GM11168 (cell line): ENCODE measurements around the gene CYP2J2.
"Not testable (repeated sequence)": the region's sequence is repeated elsewhere in the genome, so short reads cannot be mapped to it uniquely, and the experiment has no call there.

Experiments
- in situ Hi-C: fragments of 300-500 bp; cut with MboI; formaldehyde crosslinking; loops from one replicate; pipeline ENCODE4 v1.12.0; 2022; ENCODE audit warnings: low sequenced_read_pairs; ENCODE audit not compliant: unreplicated experiment

The CYP2J2 gene

DNA sequence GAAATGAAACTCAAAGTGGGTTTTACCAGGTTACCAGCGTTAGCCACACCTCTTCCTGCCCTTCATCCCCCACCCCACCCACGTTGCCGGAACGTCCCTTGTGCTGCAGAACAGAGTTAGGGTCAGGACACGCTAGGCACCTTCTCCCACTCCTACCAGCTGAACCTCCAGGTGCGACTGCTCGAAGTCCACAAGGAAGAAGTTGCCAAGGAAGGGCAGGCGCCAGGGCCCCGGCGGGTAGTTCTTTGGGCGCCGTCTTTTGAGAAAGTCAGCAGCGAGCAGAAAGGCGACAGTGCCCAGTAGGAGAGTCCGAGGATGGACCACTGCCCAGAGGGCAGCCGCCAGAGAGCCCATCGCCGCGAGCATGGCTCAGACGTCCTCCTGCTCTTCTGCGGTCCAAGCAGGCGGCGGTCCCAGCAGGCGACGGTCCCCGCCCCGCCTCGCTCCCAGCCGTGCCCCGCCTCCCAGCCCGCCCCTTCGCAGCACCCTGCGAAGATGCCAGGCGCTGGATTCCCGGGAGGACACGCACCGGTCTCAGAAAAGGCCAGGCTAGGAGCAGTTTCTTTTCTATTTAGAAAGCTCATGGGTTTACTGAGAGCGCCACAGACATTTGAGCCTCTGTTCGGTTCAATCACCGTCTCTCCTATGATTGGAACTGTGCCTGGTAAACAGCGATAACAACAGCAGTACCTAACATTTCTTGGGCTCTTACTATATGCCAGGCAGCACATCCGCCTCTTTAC lies at the start of gene CYP2J2:
Gene CYP2J2 (minus strand): TSS at position 393 of the 743 bp plus-strand sequence. CDS start 27 bp downstream, at position 366.
- in situ Hi-C loops = no loop called here

- in situ Hi-C loops = no loop called here
These were observed 47.1 kb upstream of the CYP2J2 start for GRCh38 chr1:59973719-59974118.

GRCh38 chr1:59972216-59972927 lies 45.8 kb upstream of the CYP2J2 start:
- in situ Hi-C loops = no loop called here

DNA sequence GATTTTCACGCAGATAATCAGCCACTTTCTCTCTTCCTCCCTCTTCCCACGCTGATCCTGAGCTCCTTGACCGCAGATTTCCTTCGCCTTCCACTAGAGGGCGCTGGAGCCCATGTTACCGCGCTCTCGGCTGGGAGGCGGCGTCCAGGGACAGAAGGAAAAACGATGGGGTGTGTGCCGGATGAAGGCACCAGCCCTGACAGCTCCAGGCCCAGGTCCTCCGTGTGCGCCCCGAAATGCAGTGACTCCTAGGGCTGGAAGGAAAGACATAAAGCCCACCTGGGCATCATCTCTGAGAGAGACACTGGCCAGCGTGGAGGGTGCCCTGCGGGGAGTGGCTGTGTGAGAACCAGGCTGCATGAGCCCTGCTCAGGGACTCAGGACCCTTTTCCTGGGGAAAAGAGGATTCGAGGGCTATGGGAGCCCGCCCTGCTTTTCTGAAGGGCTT lies 44.9 kb upstream of the CYP2J2 start:
- in situ Hi-C loops = no loop called here

- in situ Hi-C loops = not testable (repeated sequence)
These were observed 43.1 kb upstream of the CYP2J2 start for GRCh38 chr1:59969542-59970175.

DNA sequence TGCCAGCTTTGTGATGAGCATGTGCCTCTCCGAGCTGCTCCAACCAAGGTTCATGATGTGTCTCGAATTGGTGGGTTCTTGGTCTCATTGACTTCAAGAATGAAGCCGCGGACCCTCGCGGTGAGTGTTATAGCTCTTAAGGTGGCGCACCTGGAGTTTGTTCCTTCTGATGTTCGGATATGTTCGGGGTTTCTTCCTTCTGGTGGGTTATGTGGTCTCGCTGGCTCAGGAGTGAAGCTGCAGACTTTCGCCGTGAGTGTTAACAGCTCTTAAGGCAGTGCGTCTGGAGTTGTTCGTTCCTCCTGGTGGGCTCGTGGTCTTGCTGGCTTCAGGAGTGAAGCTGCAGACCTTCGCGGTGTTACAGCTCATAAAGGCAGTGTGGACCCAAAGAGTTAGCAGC lies 42.2 kb upstream of the CYP2J2 start:
- in situ Hi-C loops = not testable (repeated sequence)

DNA sequence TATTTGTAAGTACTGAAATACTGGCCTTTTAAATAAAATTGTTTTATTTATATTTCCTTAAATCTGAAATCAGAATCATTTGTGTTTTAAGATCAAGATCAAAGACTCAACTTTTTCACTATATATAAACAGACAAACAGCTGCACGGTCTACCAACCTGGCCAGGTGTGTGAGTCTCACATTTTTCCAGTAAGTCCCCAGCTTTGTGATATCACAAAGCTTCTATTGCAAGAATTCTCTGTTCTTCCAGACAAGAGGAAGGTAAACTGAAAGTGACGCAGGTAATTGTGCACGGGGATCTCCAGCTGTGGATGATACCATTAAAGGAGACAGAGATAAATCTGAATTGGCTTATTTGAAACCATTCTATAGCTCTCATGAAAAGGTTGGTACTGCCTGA lies 41.2 kb upstream of the CYP2J2 start:
- in situ Hi-C loops = no loop called here

GRCh38 chr1:59967141-59967697 lies 40.6 kb upstream of the CYP2J2 start:
- in situ Hi-C loops = no loop called here

- in situ Hi-C loops = no loop called here
These were observed 25.5 kb upstream of the CYP2J2 start for GRCh38 chr1:59952065-59952464.

- in situ Hi-C loops = loop anchor here (10.0 kb wide), 1 partner anchor 65 kb away; no protein-coding TSS in a partner anchor
These were observed 23.1 kb upstream of the CYP2J2 start for GRCh38 chr1:59949648-59950047.

DNA sequence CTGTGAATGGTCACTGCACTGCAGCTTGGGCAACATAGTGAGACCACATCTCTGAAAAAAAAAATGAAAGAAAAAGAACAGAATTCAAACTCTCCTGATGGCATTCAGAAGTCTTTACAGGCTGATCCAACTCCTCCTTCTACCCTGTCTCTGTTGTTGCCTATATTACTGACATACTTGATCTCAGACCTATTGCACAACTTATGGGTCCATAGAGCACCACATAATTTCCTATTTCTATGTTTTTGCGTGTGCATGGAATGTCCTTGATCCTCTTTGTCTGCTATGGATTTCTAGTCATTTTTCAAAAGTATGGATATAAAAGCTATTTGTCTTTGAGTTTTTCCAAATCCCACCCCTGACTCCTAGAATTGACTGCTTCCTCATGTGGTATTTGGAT lies 22.4 kb upstream of the CYP2J2 start:
- in situ Hi-C loops = loop anchor here (10.0 kb wide), 1 partner anchor 64 kb away; no protein-coding TSS in a partner anchor

GRCh38 chr1:59947047-59947938 lies 20.7 kb upstream of the CYP2J2 start:
- in situ Hi-C loops = loop anchor here (10.0 kb wide), 1 partner anchor 62 kb away; no protein-coding TSS in a partner anchor

GRCh38 chr1:59945790-59946189 lies 19.2 kb upstream of the CYP2J2 start:
- in situ Hi-C loops = loop anchor here (10.0 kb wide), 1 partner anchor 61 kb away; no protein-coding TSS in a partner anchor

DNA sequence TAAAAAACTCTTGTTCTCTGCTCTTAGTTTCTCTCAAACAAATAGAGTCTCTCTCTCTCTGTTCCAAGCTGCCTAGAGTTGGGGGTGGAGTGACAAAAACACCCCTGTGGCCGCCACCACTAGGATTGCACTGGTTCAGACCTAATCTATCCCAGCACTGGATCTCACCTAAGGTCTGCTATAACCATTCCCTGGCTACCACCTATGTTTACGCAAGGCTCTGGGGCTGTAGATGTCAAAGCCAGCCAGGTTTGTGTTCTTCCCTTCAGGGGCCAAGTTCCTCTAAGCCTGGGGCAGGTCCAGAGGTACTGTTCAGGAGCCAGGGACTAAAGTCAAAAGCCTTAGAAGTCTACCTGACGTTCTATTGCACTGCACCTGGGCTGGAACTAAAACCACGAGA lies 12.8 kb upstream of the CYP2J2 start:
- in situ Hi-C loops = no loop called here

DNA sequence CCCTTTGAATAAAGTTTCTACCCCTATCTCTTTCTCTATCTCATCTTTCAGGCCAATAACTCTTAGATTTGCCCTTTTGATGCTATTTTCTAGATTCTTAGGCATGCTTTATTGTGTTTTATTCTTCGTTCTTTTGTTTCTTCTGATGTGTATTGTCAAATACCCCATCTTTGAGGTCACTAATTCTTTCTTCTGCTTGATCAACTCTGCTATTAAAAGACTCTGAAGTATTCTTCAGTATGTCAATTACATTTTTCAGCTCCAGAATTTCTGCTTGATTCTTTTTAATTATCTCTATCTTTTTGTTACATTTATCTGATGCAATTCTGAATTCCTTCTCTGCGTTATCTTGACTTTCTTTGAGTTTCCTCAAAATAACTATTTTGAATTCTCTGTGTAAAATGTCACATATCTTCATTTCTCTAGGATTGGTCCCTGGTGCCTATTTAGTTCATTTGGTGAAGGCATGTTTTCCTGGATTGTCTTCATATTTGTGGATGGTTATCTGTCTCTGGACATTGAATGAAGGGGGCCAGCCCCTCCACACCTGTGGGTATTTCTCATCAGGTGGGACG lies 11.2 kb upstream of the CYP2J2 start:
- in situ Hi-C loops = no loop called here

DNA sequence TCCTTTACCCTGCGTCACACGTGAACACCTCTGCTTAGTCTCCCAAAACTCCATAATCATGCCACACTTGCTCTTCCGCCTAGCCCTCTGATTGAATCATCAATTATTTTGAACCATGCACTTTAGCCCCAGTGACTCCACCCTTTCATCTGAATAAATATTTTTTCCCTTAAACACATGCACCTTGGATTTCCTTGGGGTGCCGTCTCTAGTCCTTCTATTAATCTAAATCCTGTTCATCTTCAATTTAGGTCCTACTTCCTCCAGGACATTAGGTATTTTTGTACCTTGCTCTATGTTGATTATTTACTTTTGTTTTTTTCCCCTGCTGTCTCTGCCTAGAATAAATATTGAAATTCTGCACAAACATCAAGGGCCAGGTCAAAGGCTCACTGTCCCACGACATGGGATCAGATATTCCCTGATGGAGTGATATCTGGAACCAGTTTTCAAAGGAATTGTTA lies 9.8 kb upstream of the CYP2J2 start:
- in situ Hi-C loops = no loop called here

DNA sequence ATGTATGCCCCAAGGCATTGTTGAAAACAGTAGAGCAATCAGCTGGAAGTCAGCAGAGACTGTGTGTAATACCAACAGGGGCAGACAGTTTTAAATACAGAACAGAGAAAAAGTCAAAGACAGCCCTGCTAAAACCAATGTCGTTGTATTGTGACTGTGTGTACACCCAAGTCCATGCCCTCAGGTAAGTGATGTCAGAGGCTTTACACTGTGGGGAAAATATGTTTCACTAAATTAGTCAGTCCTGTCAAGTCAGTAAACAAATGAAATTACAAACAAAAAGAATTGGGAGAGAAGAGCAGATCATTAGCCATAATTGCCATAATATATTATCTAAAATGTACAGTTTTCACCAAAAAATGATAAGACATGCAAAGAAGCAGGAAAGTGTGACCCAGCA lies 2.4 kb upstream of the CYP2J2 start:
- in situ Hi-C loops = no loop called here

- in situ Hi-C loops = no loop called here
These were observed 640 bp upstream of the CYP2J2 start for GRCh38 chr1:59927213-59927612.

DNA sequence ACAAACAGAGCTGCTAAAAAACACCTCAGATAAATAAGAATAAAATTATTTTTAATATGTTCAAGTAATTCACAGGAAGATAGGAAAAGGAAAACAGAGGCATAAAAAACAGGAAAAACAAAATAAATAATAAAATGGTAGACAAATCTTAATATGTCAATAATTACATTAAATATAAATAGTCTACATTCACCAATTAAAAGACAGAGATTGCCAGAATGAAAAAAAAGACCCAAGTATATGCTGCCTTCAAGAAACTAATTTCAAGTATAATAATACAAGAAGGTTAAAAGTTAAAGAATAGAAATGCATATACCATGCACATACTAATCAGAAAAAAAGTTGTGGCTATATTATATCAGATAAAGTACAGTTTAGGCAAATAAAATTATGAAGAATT lies 1.9 kb downstream of the CYP2J2 start:
- in situ Hi-C loops = no loop called here
